H9 (cell line): Measurements from ENCODE around the gene GIPC2. TPM values are rescaled to one million over a fixed set of nuclear protein-coding genes. Genes with fewer than 3 reads are reported as not detected.

ENCODE experiments used
- DNase-seq: peaks from one replicate; pipeline ENCODE4 v3.0.0-alpha.2; 2017
- H2AFZ ChIP-seq: one replicate; pipeline ENCODE4 v1.6.1; 2013; ENCODE audit warnings: mild to moderate bottlenecking, low read length, control low read depth, moderate library complexity
- H2AK5ac ChIP-seq: 2 replicates; pipeline ENCODE4 v1.6.1; 2013; ENCODE audit warnings: low read length, control low read depth, mixed read lengths; ENCODE audit not compliant: insufficient read length
- H2BK120ac ChIP-seq: one replicate; pipeline ENCODE4 v1.6.1; 2013; ENCODE audit warnings: low read depth, mild to moderate bottlenecking, low read length, control low read depth, inconsistent platforms; ENCODE audit not compliant: poor library complexity, severe bottlenecking
- H2BK12ac ChIP-seq: 2 replicates; pipeline ENCODE4 v1.6.1; 2013; ENCODE audit warnings: low read length, control low read depth, mixed read lengths, low read depth; ENCODE audit not compliant: insufficient read length
- H2BK15ac ChIP-seq: 2 replicates; pipeline ENCODE4 v1.6.1; 2013; ENCODE audit warnings: low read depth, low read length, control low read depth
- H2BK20ac ChIP-seq: one replicate; pipeline ENCODE4 v1.6.1; 2013; ENCODE audit warnings: low read depth, mild to moderate bottlenecking, low read length, control low read depth, inconsistent platforms; ENCODE audit not compliant: poor library complexity, severe bottlenecking
- H2BK5ac ChIP-seq: 2 replicates; pipeline ENCODE4 v1.6.1; 2013; ENCODE audit warnings: low read length, control low read depth, mixed read lengths; ENCODE audit not compliant: insufficient read length
- H3K14ac ChIP-seq: 2 replicates; pipeline ENCODE4 v1.6.1; 2013; ENCODE audit warnings: low read length, control low read depth; ENCODE audit not compliant: insufficient read depth
- H3K18ac ChIP-seq: 2 replicates; pipeline ENCODE4 v1.6.1; 2013; ENCODE audit warnings: low read depth, mild to moderate bottlenecking, mixed read lengths, low read length, control low read depth; ENCODE audit not compliant: insufficient read length
- H3K23ac ChIP-seq: 2 replicates; pipeline ENCODE4 v1.6.1; 2013; ENCODE audit warnings: low read length, control low read depth, mixed read lengths, low read depth; ENCODE audit not compliant: insufficient read length
- H3K23me2 ChIP-seq: 2 replicates; pipeline ENCODE4 v1.6.1; 2013; ENCODE audit warnings: low read depth, mild to moderate bottlenecking, mixed read lengths, low read length, control low read depth; ENCODE audit not compliant: insufficient read length, poor library complexity, severe bottlenecking
- H3K27ac ChIP-seq: 2 replicates; pipeline ENCODE4 v1.5.1; 2013; ENCODE audit warnings: low read length, control low read depth, mixed read lengths, low read depth; ENCODE audit not compliant: insufficient read length
- H3K27me3 ChIP-seq: 2 replicates; pipeline ENCODE4 v1.6.1; 2013; ENCODE audit warnings: low read length, control low read depth, inconsistent platforms; ENCODE audit not compliant: insufficient read depth
- H3K4ac ChIP-seq: 2 replicates; pipeline ENCODE4 v1.6.1; 2013; ENCODE audit warnings: low read depth, mild to moderate bottlenecking, control low read depth, inconsistent platforms, low read length, moderate library complexity
- H3K4me1 ChIP-seq: 2 replicates; pipeline ENCODE4 v1.6.1; 2013; ENCODE audit warnings: low read length, control low read depth, inconsistent platforms; ENCODE audit not compliant: insufficient read depth
- H3K4me2 ChIP-seq: 2 replicates; pipeline ENCODE4 v1.6.1; 2013; ENCODE audit warnings: low read length, control low read depth, mixed read lengths; ENCODE audit not compliant: insufficient read length, insufficient read depth
- H3K56ac ChIP-seq: 2 replicates; pipeline ENCODE4 v1.6.1; 2013; ENCODE audit warnings: low read depth, mild to moderate bottlenecking, mixed read lengths, low read length, control low read depth; ENCODE audit not compliant: insufficient read length
- H3K79me1 ChIP-seq: 2 replicates; pipeline ENCODE4 v1.6.1; 2013; ENCODE audit warnings: low read depth, mild to moderate bottlenecking, moderate library complexity, low read length, control low read depth, inconsistent platforms; ENCODE audit not compliant: insufficient read depth, poor library complexity, severe bottlenecking
- H3K79me2 ChIP-seq: 2 replicates; pipeline ENCODE4 v1.6.1; 2013; ENCODE audit warnings: low read length, control low read depth, inconsistent platforms; ENCODE audit not compliant: insufficient read depth
- H3K9ac ChIP-seq: 2 replicates; pipeline ENCODE4 v1.6.1; 2013; ENCODE audit warnings: low read length, control low read depth, mixed read lengths; ENCODE audit not compliant: insufficient read length; ENCODE audit errors: extremely low read depth
- H3K9me3 ChIP-seq: one replicate; pipeline ENCODE4 v1.6.1; 2013; ENCODE audit warnings: low read depth, low read length, inconsistent platforms; ENCODE audit not compliant: control insufficient read depth
- H3T11ph ChIP-seq: one replicate; pipeline ENCODE4 v1.6.1; 2013; ENCODE audit warnings: mild to moderate bottlenecking, low read length, control low read depth, inconsistent platforms
- H4K20me1 ChIP-seq: one replicate; pipeline ENCODE4 v1.6.1; 2013; ENCODE audit not compliant: control insufficient read depth, insufficient read length, insufficient read depth
- H4K5ac ChIP-seq: 2 replicates; pipeline ENCODE4 v1.6.1; 2013; ENCODE audit warnings: low read depth, mild to moderate bottlenecking, mixed read lengths, low read length, control low read depth; ENCODE audit not compliant: insufficient read length
- H4K8ac ChIP-seq: replicated peaks from 2 replicates; pipeline ENCODE4 v1.6.1; 2013; ENCODE audit warnings: low read length, control low read depth, mixed read lengths, low read depth; ENCODE audit not compliant: insufficient read length
- H4K91ac ChIP-seq: 2 replicates; pipeline ENCODE4 v1.6.1; 2013; ENCODE audit warnings: low read depth, mild to moderate bottlenecking, moderate library complexity, mixed read lengths, low read length, control low read depth; ENCODE audit not compliant: insufficient read length
- H3K27ac Mint-ChIP-seq, 3 experiments: 2 replicates in 2 of 3; 3 replicates in 1 of 3; pipeline ENCODE4 v1.8.0; 2020 to 2021; ENCODE audit warnings: mixed read lengths in 3 of 3, mild to moderate bottlenecking in 1 of 3, moderate library complexity in 1 of 3
- H3K27me3 Mint-ChIP-seq: 2 replicates; pipeline ENCODE4 v1.8.0; 2021; ENCODE audit warnings: low read depth, mild to moderate bottlenecking, moderate library complexity, mixed read lengths
- H3K36me3 Mint-ChIP-seq, 3 experiments: 2 replicates in 2 of 3; 3 replicates in 1 of 3; pipeline ENCODE4 v1.8.0; 2020 to 2021; ENCODE audit warnings: low read depth in 3 of 3, mixed read lengths in 3 of 3; ENCODE audit not compliant: insufficient read depth in 1 of 3
- H3K4me1 Mint-ChIP-seq, 2 experiments: 2 replicates each; pipeline ENCODE4 v1.8.0; 2020; ENCODE audit warnings: mixed read lengths in 2 of 2
- H3K4me3 Mint-ChIP-seq, 2 experiments: 2 replicates in 1 of 2; 3 replicates in 1 of 2; pipeline ENCODE4 v1.8.0; 2020 to 2021; ENCODE audit warnings: mild to moderate bottlenecking in 2 of 2, mixed read lengths in 2 of 2, moderate library complexity in 1 of 2
- H3K9me3 Mint-ChIP-seq, 2 experiments: 2 replicates in 1 of 2; 3 replicates in 1 of 2; pipeline ENCODE4 v1.8.0; 2020; ENCODE audit warnings: mild to moderate bottlenecking in 2 of 2, mixed read lengths in 2 of 2, moderate library complexity in 1 of 2
- WGBS: extraction: QIAGEN DNeasy Blood & Tissue Kit; methylation state at CpG from one replicate; pipeline ENCODE4 v1.1.7; 2013; ENCODE audit warnings: missing lambda C conversion rate, low lambda C conversion rate, mixed read lengths; ENCODE audit not compliant: insufficient read length; ENCODE audit errors: extremely low coverage; 5-methylcytosine and 5-hydroxymethylcytosine counted together
- total RNA-seq: library from RNA; stranded (reverse); gene quantifications from 2 replicates; pipeline ENCODE4 v1.2.1, GENCODE V29; 2021
- TF ChIP-seq, protein P1 (sequence below): fragments of 200-600 bp; sonication (generic); conservative IDR thresholded peaks from 3 replicates; pipeline ENCODE4 v1.8.0; 2021; ENCODE audit warnings: antibody characterized with exemption, mild to moderate bottlenecking

The GIPC2 gene
- total RNA-seq, 1 experiment from 2014 or later = 0.85 TPM

DNA sequence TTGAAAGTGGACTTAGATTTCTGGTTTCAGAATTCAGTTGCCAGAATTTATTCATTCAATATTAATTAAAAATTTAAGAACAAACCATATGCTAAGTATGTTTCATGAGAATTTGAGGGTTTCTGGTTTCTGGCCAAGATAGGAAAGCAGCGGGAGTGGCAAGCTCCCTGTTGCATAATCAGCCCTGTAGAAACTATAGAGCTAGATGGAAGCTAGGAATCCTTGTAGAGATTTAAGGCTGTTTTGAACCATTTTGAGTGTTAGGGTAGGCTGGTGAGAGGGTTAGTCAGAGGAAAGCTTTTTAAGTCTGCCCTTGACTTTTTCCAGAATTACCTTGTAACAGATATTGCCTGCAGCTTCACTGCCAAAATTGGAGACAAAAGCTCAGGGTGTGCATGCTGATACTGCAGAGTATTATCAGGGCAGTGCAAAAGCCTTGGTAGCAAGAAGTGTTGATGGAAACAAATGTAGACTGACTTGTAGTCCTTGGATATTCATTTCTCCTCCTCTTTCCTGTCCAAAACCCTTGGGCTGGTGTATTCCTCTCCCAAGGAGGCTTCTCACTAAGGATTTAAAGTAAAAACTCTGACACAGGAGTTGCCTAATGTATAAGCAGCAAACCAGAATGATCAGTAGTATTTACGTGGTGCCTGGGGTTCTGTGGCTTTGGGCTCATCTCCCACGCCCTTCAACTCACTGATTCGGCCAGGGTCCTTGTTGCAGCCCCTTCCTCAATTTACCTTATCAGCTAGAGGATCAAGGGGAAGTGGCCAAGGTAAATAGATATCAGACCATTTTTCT is 12.6 kb upstream of the GIPC2 start:
- no peak overlapping the region for H3K18ac ChIP-seq
- no peak overlapping the region for H4K5ac ChIP-seq
- H2BK120ac ChIP-seq = no peak overlapping the region
- no peak overlapping the region for H3T11ph ChIP-seq
- no peaks in the 10 kb centered on the region for H3K27me3 ChIP-seq
- H3K27ac Mint-ChIP-seq = no peak overlapping the region
- H2AFZ ChIP-seq = no peak overlapping the region
- DNase-seq = no peak
- no peaks in the 10 kb centered on the region for H3K36me3 Mint-ChIP-seq
- H3K79me2 ChIP-seq = no peaks in the 10 kb centered on the region
- no peak overlapping the region for H3K4me3 Mint-ChIP-seq
- no peak overlapping the region for H2BK20ac ChIP-seq
- no peaks in the 10 kb centered on the region for H3K79me1 ChIP-seq
- H3K23ac ChIP-seq = no peak overlapping the region
- H3K14ac ChIP-seq = no peak overlapping the region
- no peaks in the 10 kb centered on the region for H3K23me2 ChIP-seq
- H2BK12ac ChIP-seq = no peak overlapping the region
- no peak overlapping the region for H3K27ac ChIP-seq
- H2BK15ac ChIP-seq = no peak overlapping the region
- H4K91ac ChIP-seq = no peak overlapping the region
- H4K8ac ChIP-seq = no peak overlapping the region
- no peaks in the 10 kb centered on the region for H4K20me1 ChIP-seq
- H2AK5ac ChIP-seq = no peak overlapping the region
- H3K4me2 ChIP-seq = no peak overlapping the region
- no peaks in the 10 kb centered on the region for H3K27me3 Mint-ChIP-seq
- no peak overlapping the region for H2BK5ac ChIP-seq
- H3K9me3 Mint-ChIP-seq = no peaks in the 10 kb centered on the region
- no peak overlapping the region for H3K9ac ChIP-seq
- H3K4ac ChIP-seq = no peak overlapping the region
- no peak overlapping the region for H3K56ac ChIP-seq
- no CpG with 5 or more reads among the region's 4 CpGs for WGBS
- H3K9me3 ChIP-seq = no peaks in the 10 kb centered on the region
- no peaks in the 10 kb centered on the region for H3K4me1 ChIP-seq
- TF ChIP-seq, protein P1, sequence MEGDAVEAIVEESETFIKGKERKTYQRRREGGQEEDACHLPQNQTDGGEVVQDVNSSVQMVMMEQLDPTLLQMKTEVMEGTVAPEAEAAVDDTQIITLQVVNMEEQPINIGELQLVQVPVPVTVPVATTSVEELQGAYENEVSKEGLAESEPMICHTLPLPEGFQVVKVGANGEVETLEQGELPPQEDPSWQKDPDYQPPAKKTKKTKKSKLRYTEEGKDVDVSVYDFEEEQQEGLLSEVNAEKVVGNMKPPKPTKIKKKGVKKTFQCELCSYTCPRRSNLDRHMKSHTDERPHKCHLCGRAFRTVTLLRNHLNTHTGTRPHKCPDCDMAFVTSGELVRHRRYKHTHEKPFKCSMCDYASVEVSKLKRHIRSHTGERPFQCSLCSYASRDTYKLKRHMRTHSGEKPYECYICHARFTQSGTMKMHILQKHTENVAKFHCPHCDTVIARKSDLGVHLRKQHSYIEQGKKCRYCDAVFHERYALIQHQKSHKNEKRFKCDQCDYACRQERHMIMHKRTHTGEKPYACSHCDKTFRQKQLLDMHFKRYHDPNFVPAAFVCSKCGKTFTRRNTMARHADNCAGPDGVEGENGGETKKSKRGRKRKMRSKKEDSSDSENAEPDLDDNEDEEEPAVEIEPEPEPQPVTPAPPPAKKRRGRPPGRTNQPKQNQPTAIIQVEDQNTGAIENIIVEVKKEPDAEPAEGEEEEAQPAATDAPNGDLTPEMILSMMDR = no peak
- H3K4me1 Mint-ChIP-seq = no peaks in the 10 kb centered on the region
